ENCODE results near the gene P2RX6.

- TF ChIP-seq CTCF (IDR thresholded peaks at IDR 0.05; ENCODE audit: low read depth, low read length, missing input control) (no peak), REST (IDR thresholded peaks at IDR 0.05) (no peak), SP1 (IDR thresholded peaks at IDR 0.05) (no peak), ATF3 (IDR thresholded peaks at IDR 0.05) (no peak), JUND (IDR thresholded peaks at IDR 0.05) (no peak), TAF1 (conservative IDR thresholded peaks at IDR 0.05) (no peak), GABPA (IDR thresholded peaks at IDR 0.05 in 1 of 2, conservative IDR thresholded peaks at IDR 0.05 in 1 of 2) (no peak), YY1 (IDR thresholded peaks at IDR 0.05) (no peak), RAD21 (IDR thresholded peaks at IDR 0.05) (no peak), HNF4G (IDR thresholded peaks at IDR 0.05) (no peak), EGR1 (IDR thresholded peaks at IDR 0.05; ENCODE audit: low read depth in 2 of 2) (no peak)
These were observed 18.1 kb upstream of the P2RX6 start for GRCh38 chr22:20996598-20997535.
